GM11168 (cell line): ENCODE results near the gene MAN2A2.
"Not testable (repeated sequence)": the region's sequence is repeated elsewhere in the genome, so short reads cannot be mapped to it uniquely, and the experiment has no call there.

Experiments
- in situ Hi-C: fragments of 300-500 bp; cut with MboI; formaldehyde crosslinking; loops from one replicate; pipeline ENCODE4 v1.12.0; 2022; ENCODE audit warnings: low sequenced_read_pairs; ENCODE audit not compliant: unreplicated experiment

The MAN2A2 gene

GRCh38 chr15:90913398-90913944 lies 10.4 kb downstream of the MAN2A2 start:
- in situ Hi-C loops, result no loop called here

- in situ Hi-C loops, result no loop called here
These were observed 11.4 kb downstream of the MAN2A2 start for GRCh38 chr15:90914305-90915080.

GRCh38 chr15:90915216-90915807 lies 12.2 kb downstream of the MAN2A2 start:
- in situ Hi-C loops, result no loop called here

GRCh38 chr15:90915808-90916440 lies 12.8 kb downstream of the MAN2A2 start:
- in situ Hi-C loops, result no loop called here

GRCh38 chr15:90916461-90916860 lies 13.4 kb downstream of the MAN2A2 start:
- in situ Hi-C loops, result no loop called here

- in situ Hi-C loops, result no loop called here
These were observed 14.5 kb downstream of the MAN2A2 start for GRCh38 chr15:90917569-90917968.

- in situ Hi-C loops, result no loop called here
These were observed 15.1 kb downstream of the MAN2A2 start for GRCh38 chr15:90918034-90918788.

GRCh38 chr15:90918835-90919234 lies 15.7 kb downstream of the MAN2A2 start:
- in situ Hi-C loops, result no loop called here

GRCh38 chr15:90921887-90922286 lies 18.8 kb downstream of the MAN2A2 start:
- in situ Hi-C loops, result no loop called here

GRCh38 chr15:90922712-90923322 lies 19.7 kb downstream of the MAN2A2 start:
- in situ Hi-C loops, result not testable (repeated sequence)

GRCh38 chr15:90924375-90924774 lies 21.3 kb downstream of the MAN2A2 start:
- in situ Hi-C loops, result no loop called here

GRCh38 chr15:90926766-90927165 lies 23.7 kb downstream of the MAN2A2 start:
- in situ Hi-C loops, result not testable (repeated sequence)

GRCh38 chr15:90928106-90928505 lies 25.0 kb downstream of the MAN2A2 start:
- in situ Hi-C loops, result not testable (repeated sequence)

- in situ Hi-C loops, result no loop called here
These were observed 26.3 kb downstream of the MAN2A2 start for GRCh38 chr15:90929246-90930019.

GRCh38 chr15:90930861-90931574 lies 27.9 kb downstream of the MAN2A2 start:
- in situ Hi-C loops, result no loop called here

- in situ Hi-C loops, result no loop called here
These were observed 28.4 kb downstream of the MAN2A2 start for GRCh38 chr15:90931575-90931827.

- in situ Hi-C loops, result no loop called here
These were observed 28.9 kb downstream of the MAN2A2 start, which contains the start of gene HDDC3 for GRCh38 chr15:90931828-90932659. TSS of gene HDDC3 (minus strand) at chr15:90932549. CDS start at chr15:90932540, 9 bp downstream.

GRCh38 chr15:90932660-90932991 lies 29.5 kb downstream of the MAN2A2 start:
- in situ Hi-C loops, result no loop called here
